ENCODE results near the gene POLR2A. TPM values are rescaled to one million over a fixed set of nuclear protein-coding genes. Genes with fewer than 3 reads are reported as not detected.
"Not testable (repeated sequence)": the region's sequence is repeated elsewhere in the genome, so short reads cannot be mapped to it uniquely, and the experiment has no call there.

The POLR2A gene
- total RNA-seq, 6 donors from 2014 or later, result 79.5 to 139 (median 112) TPM

DNA sequence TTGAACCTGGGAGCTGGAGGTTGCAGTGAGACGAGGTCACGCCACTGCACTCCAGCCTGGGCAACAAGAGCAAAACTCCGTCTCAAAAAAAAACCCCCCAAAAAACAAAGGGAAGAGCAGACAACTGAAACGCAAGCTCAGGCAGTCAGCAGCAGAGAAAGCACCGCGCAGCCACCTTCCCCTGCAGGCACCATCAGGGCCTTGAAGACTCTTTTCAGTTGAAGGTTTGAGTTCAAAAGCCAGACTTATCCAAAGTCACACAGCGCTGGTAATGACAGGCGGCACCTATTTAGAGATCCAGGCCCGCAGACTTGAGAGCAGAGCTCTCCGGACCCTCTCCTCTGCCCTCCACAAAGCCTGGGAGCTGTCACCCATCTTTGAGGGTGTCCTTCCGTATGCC, 15.9 kb upstream of the POLR2A start:
- H3K27me3 ChIP-seq, result no peaks in the 10 kb centered on the region
- peaks cover 25 to 52% (median 41%) of the 10 kb centered on the region in 4 donors for H3K4me1 ChIP-seq
- ATAC-seq (ENCODE audit: low FRiP score in 2 of 2) (no peak), DNase-seq (no peak)
- no peak overlapping the region for H3K4me3 ChIP-seq
- peaks cover 0 to 28% (median 19%) of the 10 kb centered on the region in 4 donors for H3K36me3 ChIP-seq
- H3K9me3 ChIP-seq, result no peaks in the 10 kb centered on the region
- WGBS, 2 donors, result 88 to 98% methylated on average over 11 of the region's 11 CpGs
- H3K27ac ChIP-seq, result no peak overlapping the region
- TF ChIP-seq EP300 (IDR thresholded peaks at IDR 0.05) (no peak), POLR2AphosphoS5 (IDR thresholded peaks at IDR 0.05) (no peak), POLR2A (IDR thresholded peaks at IDR 0.05) (no peak)
- TF ChIP-seq, protein P1, sequence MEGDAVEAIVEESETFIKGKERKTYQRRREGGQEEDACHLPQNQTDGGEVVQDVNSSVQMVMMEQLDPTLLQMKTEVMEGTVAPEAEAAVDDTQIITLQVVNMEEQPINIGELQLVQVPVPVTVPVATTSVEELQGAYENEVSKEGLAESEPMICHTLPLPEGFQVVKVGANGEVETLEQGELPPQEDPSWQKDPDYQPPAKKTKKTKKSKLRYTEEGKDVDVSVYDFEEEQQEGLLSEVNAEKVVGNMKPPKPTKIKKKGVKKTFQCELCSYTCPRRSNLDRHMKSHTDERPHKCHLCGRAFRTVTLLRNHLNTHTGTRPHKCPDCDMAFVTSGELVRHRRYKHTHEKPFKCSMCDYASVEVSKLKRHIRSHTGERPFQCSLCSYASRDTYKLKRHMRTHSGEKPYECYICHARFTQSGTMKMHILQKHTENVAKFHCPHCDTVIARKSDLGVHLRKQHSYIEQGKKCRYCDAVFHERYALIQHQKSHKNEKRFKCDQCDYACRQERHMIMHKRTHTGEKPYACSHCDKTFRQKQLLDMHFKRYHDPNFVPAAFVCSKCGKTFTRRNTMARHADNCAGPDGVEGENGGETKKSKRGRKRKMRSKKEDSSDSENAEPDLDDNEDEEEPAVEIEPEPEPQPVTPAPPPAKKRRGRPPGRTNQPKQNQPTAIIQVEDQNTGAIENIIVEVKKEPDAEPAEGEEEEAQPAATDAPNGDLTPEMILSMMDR (IDR thresholded peaks at IDR 0.05), result no peak

GRCh38 chr17:7468804-7469389, 15.3 kb upstream of the POLR2A start:
- no peaks in the 10 kb centered on the region for H3K27me3 ChIP-seq
- peaks cover 0 to 23% (median 13%) of the 10 kb centered on the region in 4 donors for H3K36me3 ChIP-seq
- peaks cover 25 to 58% (median 41%) of the 10 kb centered on the region in 4 donors for H3K4me1 ChIP-seq
- peak overlapping the region; percentile 5 to 52 (median 48) for H3K27ac ChIP-seq
- WGBS, 2 donors, result 71 to 72% methylated on average over 12 of the region's 12 CpGs
- DNase-seq, result no peak
- H3K9me3 ChIP-seq, result no peaks in the 10 kb centered on the region
- ATAC-seq (ENCODE audit: low FRiP score in 2 of 2), result no peak
- no peak overlapping the region for H3K4me3 ChIP-seq
- TF ChIP-seq, protein P1 (IDR thresholded peaks at IDR 0.05), result no peak
- TF ChIP-seq POLR2A (IDR thresholded peaks at IDR 0.05) (no peak), EP300 (IDR thresholded peaks at IDR 0.05) (no peak), POLR2AphosphoS5 (IDR thresholded peaks at IDR 0.05) (no peak)

DNA sequence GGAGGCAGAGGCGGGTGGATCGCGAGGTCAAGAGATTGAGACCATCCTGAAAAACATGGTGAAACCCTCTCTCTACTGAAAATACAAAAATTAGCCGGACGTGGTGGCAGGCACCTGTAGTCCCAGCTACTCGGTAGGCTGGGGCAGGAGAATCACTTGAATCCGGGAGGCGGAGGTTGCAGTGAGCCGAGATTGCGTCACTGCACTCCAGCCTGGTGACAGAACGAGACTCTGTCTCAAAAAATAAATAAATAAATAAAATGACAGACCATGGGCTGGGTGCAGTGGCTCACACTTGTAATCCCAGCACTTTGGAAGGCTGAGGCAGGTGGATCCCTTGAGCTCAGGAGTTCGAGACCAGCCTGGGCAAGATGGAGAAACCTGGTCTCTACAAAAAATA, 14.3 kb upstream of the POLR2A start:
- Histone ChIP-seq H3K27ac (peak overlapping the region in 1 of 4 donors; percentile 52), H3K4me1 (peaks cover 26 to 67% (median 45%) of the 10 kb centered on the region in 4 donors), H3K36me3 (peaks cover 0 to 14% (median 9%) of the 10 kb centered on the region in 4 donors)
- DNase-seq, result peak in 1 of 2 donors; percentile 62
- not testable (repeated sequence) for H3K4me3 ChIP-seq; ATAC-seq (ENCODE audit: low FRiP score in 2 of 2); H3K27me3 ChIP-seq; H3K9me3 ChIP-seq
- 63 to 87% methylated on average over 12 of the region's 12 CpGs for WGBS, 2 donors

GRCh38 chr17:7470457-7470973, 13.7 kb upstream of the POLR2A start:
- not testable (repeated sequence) for H3K27ac ChIP-seq; DNase-seq; ATAC-seq (ENCODE audit: low FRiP score in 2 of 2); H3K4me3 ChIP-seq; H3K27me3 ChIP-seq; H3K9me3 ChIP-seq
- H3K4me1 ChIP-seq, result peaks cover 32 to 74% (median 51%) of the 10 kb centered on the region in 4 donors
- peaks cover 0 to 14% (median 9%) of the 10 kb centered on the region in 4 donors for H3K36me3 ChIP-seq
- WGBS, 2 donors, result 74 to 78% methylated on average over 8 of the region's 8 CpGs

DNA sequence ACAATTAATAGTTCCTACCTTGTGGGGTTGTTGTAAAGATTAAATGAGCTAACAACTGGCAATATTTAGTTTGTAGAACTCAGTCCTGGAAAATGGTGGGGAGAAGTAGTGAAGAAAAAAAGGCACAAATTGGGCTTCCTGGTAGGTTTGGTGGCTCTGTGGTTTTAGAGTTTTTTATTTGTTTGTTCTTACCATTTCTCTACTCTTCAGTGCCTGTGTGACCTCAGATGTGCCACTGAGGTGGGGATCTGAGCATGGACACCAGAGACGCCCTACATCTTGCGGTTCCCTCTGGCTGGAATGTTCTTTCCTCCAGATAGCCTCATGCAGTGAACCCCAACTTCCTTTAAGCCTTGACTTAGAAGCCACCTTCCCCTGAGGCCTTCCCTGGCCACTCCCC, 12.4 kb upstream of the POLR2A start:
- Histone ChIP-seq H3K27ac (peak overlapping the region in 1 of 4 donors; percentile 57), H3K4me1 (peaks cover 33 to 74% (median 53%) of the 10 kb centered on the region in 4 donors), H3K9me3 (no peaks in the 10 kb centered on the region), H3K4me3 (no peak overlapping the region), H3K27me3 (no peaks in the 10 kb centered on the region), H3K36me3 (peaks cover 0 to 2% (median under 1%) of the 10 kb centered on the region in 4 donors)
- 74 to 82% methylated on average over 2 of the region's 2 CpGs for WGBS, 2 donors
- TF ChIP-seq POLR2A (IDR thresholded peaks at IDR 0.05) (no peak), EP300 (IDR thresholded peaks at IDR 0.05) (no peak), POLR2AphosphoS5 (IDR thresholded peaks at IDR 0.05) (no peak)
- TF ChIP-seq, protein P1 (IDR thresholded peaks at IDR 0.05), result no peak
- no peak for ATAC-seq (ENCODE audit: low FRiP score in 2 of 2)
- no peak for DNase-seq

GRCh38 chr17:7474767-7475166, 9.4 kb upstream of the POLR2A start:
- H3K27me3 ChIP-seq; H3K36me3 ChIP-seq; H3K4me3 ChIP-seq; ATAC-seq (ENCODE audit: low FRiP score in 2 of 2); H3K9me3 ChIP-seq: not testable (repeated sequence)
- DNase-seq, result peak in 1 of 2 donors; percentile 81
- 44 to 73% methylated on average over 7 to 8 of the region's 8 CpGs for WGBS, 2 donors
- Histone ChIP-seq H3K27ac (peak overlapping the region; percentile 24 to 98 (median 97)), H3K4me1 (peaks cover 39 to 77% (median 49%) of the 10 kb centered on the region in 4 donors)
